NB4 (cell line): ENCODE data around the gene PAX3.

Experiments
- DNase-seq: peaks from one replicate; pipeline ENCODE4 v3.0.0; 2010; ENCODE audit warnings: low read depth
- H3K4me3 ChIP-seq: one replicate; pipeline ENCODE4 v1.5.1; 2011; ENCODE audit warnings: mild to moderate bottlenecking, low read depth, low read length, moderate library complexity
- MYC ChIP-seq: IDR thresholded peaks from 2 replicates; pipeline ENCODE4 v1.6.1; 2011; ENCODE audit warnings: low read depth, low read length
- POLR2A ChIP-seq: IDR thresholded peaks from 2 replicates; pipeline ENCODE4 v1.6.1; 2011; ENCODE audit warnings: mild to moderate bottlenecking; ENCODE audit not compliant: insufficient read length; ENCODE audit errors: extremely low read depth
- TF ChIP-seq, protein P1 (sequence below): IDR thresholded peaks from one replicate; pipeline ENCODE4 v1.5.1; 2012; ENCODE audit warnings: low read depth, low read length
- TF ChIP-seq, protein P2 (sequence below): IDR thresholded peaks from 2 replicates; pipeline ENCODE4 v1.6.1; 2011; ENCODE audit warnings: low read depth, low read length

The PAX3 gene

DNA sequence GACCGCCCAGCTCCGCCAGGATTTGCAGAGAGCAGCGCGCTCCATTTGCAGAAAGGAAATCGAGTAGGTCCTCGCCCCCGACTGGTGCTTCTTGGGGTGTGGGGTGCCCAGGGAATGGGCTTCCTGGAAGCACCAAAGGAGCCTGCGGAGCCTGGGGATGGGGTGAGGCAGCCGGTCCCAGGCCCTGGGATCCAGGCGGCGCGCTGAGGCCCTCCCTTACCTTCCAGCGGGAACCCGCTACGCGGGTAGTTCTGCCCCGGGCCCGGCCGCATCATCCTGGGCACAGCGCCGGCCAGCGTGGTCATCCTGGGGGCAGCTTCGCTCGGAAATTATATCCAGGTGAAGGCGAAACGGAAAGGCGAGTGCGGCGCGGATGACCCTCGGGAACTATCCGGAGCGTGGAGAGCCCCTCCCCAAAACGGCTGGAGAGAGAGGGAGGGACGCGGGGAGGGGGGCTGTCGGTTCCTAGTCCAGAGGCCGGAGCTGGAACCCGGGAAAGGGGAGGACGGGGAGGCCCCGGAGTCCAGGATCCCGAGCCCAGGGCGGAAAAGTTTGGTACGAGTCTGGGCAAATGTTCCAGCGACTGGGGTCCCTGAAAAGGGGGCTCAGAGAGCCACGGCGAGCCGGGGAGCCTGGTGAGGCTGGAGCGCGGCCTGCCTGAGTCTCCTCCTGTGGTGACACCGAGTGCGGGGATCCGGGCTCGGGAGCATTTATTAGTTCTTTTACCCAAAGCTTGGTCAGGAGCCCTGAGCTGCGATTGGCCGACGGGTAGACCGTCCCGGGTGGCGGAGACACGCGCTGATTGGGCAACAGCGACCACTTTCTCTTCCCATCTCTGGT lies at the start of gene PAX3:
Gene PAX3 (minus strand): TSS at position 688 of the 840 bp plus-strand sequence. CDS start 383 bp downstream, at position 305.
- DNase-seq: peak; percentile 79
- TF ChIP-seq POLR2A (peak; percentile 48), MYC (no peak)
- TF ChIP-seq, protein P1, sequence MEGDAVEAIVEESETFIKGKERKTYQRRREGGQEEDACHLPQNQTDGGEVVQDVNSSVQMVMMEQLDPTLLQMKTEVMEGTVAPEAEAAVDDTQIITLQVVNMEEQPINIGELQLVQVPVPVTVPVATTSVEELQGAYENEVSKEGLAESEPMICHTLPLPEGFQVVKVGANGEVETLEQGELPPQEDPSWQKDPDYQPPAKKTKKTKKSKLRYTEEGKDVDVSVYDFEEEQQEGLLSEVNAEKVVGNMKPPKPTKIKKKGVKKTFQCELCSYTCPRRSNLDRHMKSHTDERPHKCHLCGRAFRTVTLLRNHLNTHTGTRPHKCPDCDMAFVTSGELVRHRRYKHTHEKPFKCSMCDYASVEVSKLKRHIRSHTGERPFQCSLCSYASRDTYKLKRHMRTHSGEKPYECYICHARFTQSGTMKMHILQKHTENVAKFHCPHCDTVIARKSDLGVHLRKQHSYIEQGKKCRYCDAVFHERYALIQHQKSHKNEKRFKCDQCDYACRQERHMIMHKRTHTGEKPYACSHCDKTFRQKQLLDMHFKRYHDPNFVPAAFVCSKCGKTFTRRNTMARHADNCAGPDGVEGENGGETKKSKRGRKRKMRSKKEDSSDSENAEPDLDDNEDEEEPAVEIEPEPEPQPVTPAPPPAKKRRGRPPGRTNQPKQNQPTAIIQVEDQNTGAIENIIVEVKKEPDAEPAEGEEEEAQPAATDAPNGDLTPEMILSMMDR: no peak
- TF ChIP-seq, protein P2, sequence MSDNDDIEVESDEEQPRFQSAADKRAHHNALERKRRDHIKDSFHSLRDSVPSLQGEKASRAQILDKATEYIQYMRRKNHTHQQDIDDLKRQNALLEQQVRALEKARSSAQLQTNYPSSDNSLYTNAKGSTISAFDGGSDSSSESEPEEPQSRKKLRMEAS: no peak
- H3K4me3 ChIP-seq: peak within 1 kb of the TSS; percentile 59

DNA sequence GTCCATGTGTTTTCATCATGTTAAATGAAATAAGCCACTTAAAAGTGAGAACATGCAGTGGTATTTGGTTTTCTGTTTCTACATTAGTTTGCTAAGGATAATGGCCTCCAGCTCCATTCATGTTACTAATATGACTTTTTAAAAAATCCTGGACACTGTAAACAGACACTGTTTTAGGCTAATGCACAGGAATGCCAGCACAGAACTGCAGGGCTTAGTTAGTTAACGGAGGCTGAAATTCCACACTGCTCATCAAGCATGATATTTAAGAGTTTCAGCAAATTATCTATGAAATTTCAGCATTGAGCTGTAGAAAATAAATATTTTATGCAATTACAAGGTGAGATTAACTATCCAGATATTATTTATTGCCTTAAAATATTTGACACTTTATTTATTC lies 42.5 kb upstream of the PAX3 start:
- H3K4me3 ChIP-seq: no peak overlapping the region
- DNase-seq: no peak
- no peak for TF ChIP-seq MYC
- TF ChIP-seq, protein P2: no peak
- TF ChIP-seq POLR2A: no peak
- TF ChIP-seq, protein P1: no peak

DNA sequence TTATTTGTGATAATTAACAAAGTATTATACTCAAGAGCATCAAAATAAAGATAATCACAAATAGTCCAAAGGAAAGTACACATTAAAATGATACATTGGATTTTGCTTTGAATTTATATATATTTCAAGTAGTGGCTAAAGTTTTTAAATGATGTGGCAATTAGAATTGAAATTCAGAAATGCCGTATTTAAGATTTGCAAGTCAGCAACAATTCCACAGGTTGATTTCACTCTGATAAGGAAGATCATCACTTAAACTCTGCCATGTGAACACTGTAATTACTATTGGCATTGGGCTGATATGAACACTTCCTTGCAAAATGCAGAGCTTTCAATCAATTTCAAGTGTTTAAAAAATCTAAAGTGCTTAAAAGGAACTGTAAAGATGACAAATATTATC lies 39.6 kb upstream of the PAX3 start:
- TF ChIP-seq MYC: no peak
- TF ChIP-seq, protein P1: no peak
- TF ChIP-seq POLR2A: no peak
- TF ChIP-seq, protein P2: no peak
- H3K4me3 ChIP-seq: no peak overlapping the region
- DNase-seq: no peak

DNA sequence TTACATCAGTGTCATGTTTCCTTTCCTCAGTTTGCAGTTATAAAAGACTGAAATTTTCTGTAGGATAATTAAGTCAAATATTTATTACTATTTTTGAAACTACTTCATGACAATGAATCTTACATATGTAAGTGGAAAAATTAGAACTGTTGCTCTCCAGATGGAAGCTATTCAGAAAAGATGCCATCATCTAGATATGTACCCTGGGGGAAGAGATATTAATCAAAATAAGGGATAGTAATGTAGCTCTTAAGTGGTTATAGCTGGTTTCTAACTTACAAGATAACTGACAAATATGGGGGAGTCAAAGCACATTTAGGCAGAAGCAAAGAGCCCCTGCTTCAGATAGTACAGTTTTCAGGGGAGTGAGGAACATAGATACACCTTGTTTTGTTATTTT lies 38.1 kb upstream of the PAX3 start:
- no peak for DNase-seq
- no peak overlapping the region for H3K4me3 ChIP-seq
- TF ChIP-seq, protein P1: no peak
- no peak for TF ChIP-seq MYC
- TF ChIP-seq POLR2A: no peak

DNA sequence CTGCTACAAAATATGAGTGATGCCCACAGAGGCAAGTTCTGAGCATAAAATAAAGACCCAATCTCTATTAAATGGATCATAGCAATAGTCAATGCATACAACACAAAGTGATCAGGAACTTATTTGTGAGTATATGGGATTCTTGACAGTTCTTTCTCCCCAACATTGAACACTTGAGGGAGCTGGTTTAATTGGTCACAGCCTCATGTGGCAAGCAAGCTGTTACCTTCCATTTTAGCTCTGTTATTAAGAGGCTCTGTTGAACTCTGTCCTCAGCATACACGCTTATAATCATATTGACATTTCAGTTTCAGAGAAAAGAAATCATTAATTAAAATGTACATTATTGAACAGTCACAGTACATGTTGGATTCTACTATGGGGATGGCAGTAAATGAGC lies 37.6 kb upstream of the PAX3 start:
- TF ChIP-seq MYC (no peak), POLR2A (no peak)
- TF ChIP-seq, protein P2: no peak
- TF ChIP-seq, protein P1: no peak
- no peak for DNase-seq
- no peak overlapping the region for H3K4me3 ChIP-seq
